HL-60 (cell line): ENCODE results near the gene XIRP2.

Experiments used
- DNase-seq, 2 experiments: peaks; one replicate each; pipeline ENCODE4 v3.0.0-alpha.2; 2010 to 2020; ENCODE audit warnings: low read depth in 1 of 2, low spot score in 1 of 2
- H3K27ac ChIP-seq: fragments of 250-450 bp; sonication (Bioruptor Pico); replicated peaks from 2 replicates; pipeline ENCODE4 v1.5.1; 2020; ENCODE audit warnings: mild to moderate bottlenecking, moderate library complexity
- H3K27me3 ChIP-seq: fragments of 250-450 bp; sonication (Bioruptor Pico); 2 replicates; pipeline ENCODE4 v1.5.1; 2021; ENCODE audit warnings: mild to moderate bottlenecking, moderate library complexity; ENCODE audit not compliant: insufficient read depth, poor library complexity, severe bottlenecking
- H3K4me3 ChIP-seq: replicated peaks from 2 replicates; pipeline ENCODE4 v1.5.1; 2011; ENCODE audit warnings: mild to moderate bottlenecking, control low read depth, low read length; ENCODE audit not compliant: insufficient read depth
- CTCF ChIP-seq: IDR thresholded peaks from one replicate; pipeline ENCODE4 v1.5.1; 2011; ENCODE audit warnings: low read length, control low read depth, inconsistent platforms; ENCODE audit not compliant: insufficient read depth
- GABPA ChIP-seq: IDR thresholded peaks from 2 replicates; pipeline ENCODE4 v1.6.1; 2012; ENCODE audit warnings: low read depth
- POLR2AphosphoS5 ChIP-seq: IDR thresholded peaks from 2 replicates; pipeline ENCODE4 v1.6.1; 2012; ENCODE audit warnings: low read depth
- SPI1 ChIP-seq: IDR thresholded peaks from 2 replicates; pipeline ENCODE4 v1.6.1; 2012; ENCODE audit warnings: low read depth, mild to moderate bottlenecking, borderline replicate concordance
- TF ChIP-seq, protein P1 (sequence below): IDR thresholded peaks from 2 replicates; pipeline ENCODE4 v1.6.1; 2012; ENCODE audit warnings: low read depth; ENCODE audit not compliant: insufficient replicate concordance

The XIRP2 gene

GRCh38 chr2:167110345-167110744 lies 222.1 kb downstream of the XIRP2 start:
- TF ChIP-seq SPI1 (no peak), GABPA (no peak), POLR2AphosphoS5 (no peak), CTCF (no peak)
- TF ChIP-seq, protein P1, sequence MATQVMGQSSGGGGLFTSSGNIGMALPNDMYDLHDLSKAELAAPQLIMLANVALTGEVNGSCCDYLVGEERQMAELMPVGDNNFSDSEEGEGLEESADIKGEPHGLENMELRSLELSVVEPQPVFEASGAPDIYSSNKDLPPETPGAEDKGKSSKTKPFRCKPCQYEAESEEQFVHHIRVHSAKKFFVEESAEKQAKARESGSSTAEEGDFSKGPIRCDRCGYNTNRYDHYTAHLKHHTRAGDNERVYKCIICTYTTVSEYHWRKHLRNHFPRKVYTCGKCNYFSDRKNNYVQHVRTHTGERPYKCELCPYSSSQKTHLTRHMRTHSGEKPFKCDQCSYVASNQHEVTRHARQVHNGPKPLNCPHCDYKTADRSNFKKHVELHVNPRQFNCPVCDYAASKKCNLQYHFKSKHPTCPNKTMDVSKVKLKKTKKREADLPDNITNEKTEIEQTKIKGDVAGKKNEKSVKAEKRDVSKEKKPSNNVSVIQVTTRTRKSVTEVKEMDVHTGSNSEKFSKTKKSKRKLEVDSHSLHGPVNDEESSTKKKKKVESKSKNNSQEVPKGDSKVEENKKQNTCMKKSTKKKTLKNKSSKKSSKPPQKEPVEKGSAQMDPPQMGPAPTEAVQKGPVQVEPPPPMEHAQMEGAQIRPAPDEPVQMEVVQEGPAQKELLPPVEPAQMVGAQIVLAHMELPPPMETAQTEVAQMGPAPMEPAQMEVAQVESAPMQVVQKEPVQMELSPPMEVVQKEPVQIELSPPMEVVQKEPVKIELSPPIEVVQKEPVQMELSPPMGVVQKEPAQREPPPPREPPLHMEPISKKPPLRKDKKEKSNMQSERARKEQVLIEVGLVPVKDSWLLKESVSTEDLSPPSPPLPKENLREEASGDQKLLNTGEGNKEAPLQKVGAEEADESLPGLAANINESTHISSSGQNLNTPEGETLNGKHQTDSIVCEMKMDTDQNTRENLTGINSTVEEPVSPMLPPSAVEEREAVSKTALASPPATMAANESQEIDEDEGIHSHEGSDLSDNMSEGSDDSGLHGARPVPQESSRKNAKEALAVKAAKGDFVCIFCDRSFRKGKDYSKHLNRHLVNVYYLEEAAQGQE = no peak
- H3K4me3 ChIP-seq = no peak overlapping the region
- no peaks in the 10 kb centered on the region for H3K27me3 ChIP-seq
- no peak for DNase-seq
- no peak overlapping the region for H3K27ac ChIP-seq

DNA sequence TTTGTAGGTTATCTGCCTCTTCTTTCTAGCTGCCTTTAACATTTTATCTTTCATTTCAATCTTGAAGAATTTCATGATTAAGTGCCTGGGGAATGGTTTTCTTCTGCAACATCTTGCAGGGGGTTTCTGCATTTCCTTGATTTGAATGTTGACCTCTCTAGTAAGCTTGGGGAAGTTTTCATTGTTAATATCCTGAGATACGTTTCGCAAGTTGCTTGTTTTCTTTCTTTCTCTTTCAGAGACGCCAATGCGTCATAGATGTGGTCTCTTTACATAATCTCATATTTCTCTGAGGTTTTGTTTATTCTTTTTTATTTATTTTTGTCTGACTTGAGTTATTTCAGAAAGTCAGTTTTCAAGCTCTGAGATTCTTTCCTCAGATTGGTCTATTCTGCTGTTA lies 225.7 kb downstream of the XIRP2 start:
- TF ChIP-seq GABPA (no peak), CTCF (no peak), POLR2AphosphoS5 (no peak), SPI1 (no peak)
- TF ChIP-seq, protein P1 = no peak
- no peak overlapping the region for H3K27ac ChIP-seq
- no peaks in the 10 kb centered on the region for H3K27me3 ChIP-seq
- DNase-seq = no peak
- H3K4me3 ChIP-seq = no peak overlapping the region

DNA sequence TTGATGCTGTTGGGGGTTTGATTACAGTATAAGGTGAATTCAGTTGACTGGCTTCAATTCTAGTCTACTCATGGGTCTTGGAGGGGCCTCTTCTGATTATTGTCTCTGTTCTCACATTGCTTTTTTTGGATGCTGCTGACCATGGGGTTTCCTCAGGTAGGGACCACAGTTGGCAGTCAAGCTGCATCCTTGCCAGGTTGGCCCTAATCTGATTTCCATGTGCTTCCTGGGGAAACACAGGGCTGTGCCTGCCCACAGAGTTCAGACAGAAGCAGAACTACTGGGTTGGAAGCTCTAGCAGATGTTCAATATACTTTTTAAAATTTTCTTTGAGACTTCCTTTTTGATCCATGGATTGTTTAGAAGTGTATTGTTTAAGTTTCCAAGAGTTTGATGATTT lies 227.3 kb downstream of the XIRP2 start:
- no peak for TF ChIP-seq CTCF
- TF ChIP-seq GABPA = no peak
- TF ChIP-seq, protein P1 = no peak
- no peak for TF ChIP-seq POLR2AphosphoS5
- TF ChIP-seq SPI1 = no peak
- no peak overlapping the region for H3K4me3 ChIP-seq
- H3K27ac ChIP-seq = no peak overlapping the region
- H3K27me3 ChIP-seq = no peaks in the 10 kb centered on the region
- no peak for DNase-seq
